Measurements from ENCODE around the gene SLC2A8.

- TF ChIP-seq CTCF (IDR thresholded peaks at IDR 0.05) (no peak), EP300 (IDR thresholded peaks at IDR 0.05) (no peak), POLR2AphosphoS5 (IDR thresholded peaks at IDR 0.05) (no peak), POLR2A (IDR thresholded peaks at IDR 0.05) (no peak)
Observed at GRCh38 chr9:127358023-127358535, 38.9 kb upstream of the SLC2A8 start.

Data from gastroesophageal sphincter (tissue), 3 donors.